ENCODE data around the gene SLC25A25.

The SLC25A25 gene

GRCh38 chr9:128073253-128073886 is 5.3 kb downstream of the SLC25A25 start:
- no peak for DNase-seq

- no peak for DNase-seq
These were observed 9.9 kb downstream of the SLC25A25 start for GRCh38 chr9:128077847-128078503.

GRCh38 chr9:128078504-128079434 is 10.7 kb downstream of the SLC25A25 start:
- no peak for DNase-seq

GRCh38 chr9:128080206-128080605 is 12.2 kb downstream of the SLC25A25 start:
- DNase-seq, result no peak

- DNase-seq, result no peak
These were observed 13.0 kb downstream of the SLC25A25 start for GRCh38 chr9:128081056-128081455.

GRCh38 chr9:128082151-128082550 is 14.1 kb downstream of the SLC25A25 start:
- DNase-seq, result no peak

- no peak for DNase-seq
These were observed 16.7 kb downstream of the SLC25A25 start for GRCh38 chr9:128084746-128085145.

GRCh38 chr9:128085943-128086342 is 17.9 kb downstream of the SLC25A25 start:
- DNase-seq, result no peak

GRCh38 chr9:128087262-128087661 is 19.2 kb downstream of the SLC25A25 start:
- no peak for DNase-seq

GRCh38 chr9:128088253-128088945 is 20.4 kb downstream of the SLC25A25 start:
- DNase-seq, result no peak

- DNase-seq, result no peak
These were observed 21.3 kb downstream of the SLC25A25 start for GRCh38 chr9:128089299-128089698.

GRCh38 chr9:128091144-128091543 is 23.1 kb downstream of the SLC25A25 start:
- DNase-seq, result peak; percentile 91

GRCh38 chr9:128091571-128091970 is 23.5 kb downstream of the SLC25A25 start:
- DNase-seq, result no peak

GRCh38 chr9:128092199-128092977 is 24.4 kb downstream of the SLC25A25 start:
- DNase-seq, result no peak

- no peak for DNase-seq
These were observed 25.0 kb downstream of the SLC25A25 start for GRCh38 chr9:128093011-128093410.

- DNase-seq, result peak; percentile 88
These were observed 26.3 kb downstream of the SLC25A25 start for GRCh38 chr9:128094166-128094949.

- no peak for DNase-seq
These were observed 27.0 kb downstream of the SLC25A25 start for GRCh38 chr9:128094950-128095544.

GRCh38 chr9:128096616-128097536 is 28.8 kb downstream of the SLC25A25 start:
- no peak for DNase-seq

GRCh38 chr9:128097543-128098296 is 29.7 kb downstream of the SLC25A25 start:
- no peak for DNase-seq
